ENCODE results near the gene GPR183.

GPR183 gene

GRCh38 chr13:99270518-99270917 lies 36.7 kb downstream of the GPR183 start:
- 95% methylated on average over 2 of the region's 2 CpGs for WGBS
- peaks cover 33% of the 10 kb centered on the region for H3K79me1 ChIP-seq (replicated peaks; ENCODE audit: low read length, poor library complexity, severe bottlenecking)
- no peak overlapping the region for H2AFZ ChIP-seq (ENCODE audit: low read depth, low read length)

GRCh38 chr13:99269627-99270241 lies 37.5 kb downstream of the GPR183 start:
- H3K9me3 ChIP-seq (ENCODE audit: control insufficient read depth, low read length) = peaks cover 5% of the 10 kb centered on the region
- no peak overlapping the region for H3K14ac ChIP-seq (ENCODE audit: low read length in 2 of 2)
- peaks cover 35% of the 10 kb centered on the region for H3K79me1 ChIP-seq (replicated peaks; ENCODE audit: low read length, poor library complexity, severe bottlenecking)

More at GRCh38 chr13:99270518-99270917, 36.7 kb downstream of the GPR183 start:
- H4K91ac ChIP-seq (ENCODE audit: low read length) = no peak overlapping the region
- H3K14ac ChIP-seq (ENCODE audit: low read length in 2 of 2) = no peak overlapping the region
- H3K9ac ChIP-seq (ENCODE audit: low read length) = peak overlapping the region; percentile 21
- H2BK120ac ChIP-seq (ENCODE audit: low read depth, low read length) = no peak overlapping the region
- H3K4ac ChIP-seq (ENCODE audit: low read depth in 1 of 2, low read length in 2 of 2) = no peak overlapping the region
- H2BK15ac ChIP-seq (ENCODE audit: low read depth, poor library complexity, severe bottlenecking) = no peak overlapping the region
- H2BK5ac ChIP-seq (ENCODE audit: low read depth, low read length, poor library complexity, severe bottlenecking) = no peak overlapping the region
- no peaks in the 10 kb centered on the region for H3K4me1 ChIP-seq (ENCODE audit: control insufficient read depth, insufficient read depth, low read depth, low read length)
- H3K9me3 ChIP-seq (ENCODE audit: control insufficient read depth, low read length) = peaks cover 5% of the 10 kb centered on the region
- no peak overlapping the region for H3K4me2 ChIP-seq (ENCODE audit: low read length, poor library complexity, severe bottlenecking)
- no peak overlapping the region for H3K27ac ChIP-seq (ENCODE audit: low read length, poor library complexity, severe bottlenecking)
- H3K23ac ChIP-seq (ENCODE audit: low read length in 2 of 2) = no peak overlapping the region
- no peak overlapping the region for H3K4me3 ChIP-seq (ENCODE audit: insufficient read depth in 1 of 2, low read depth in 1 of 2, low read length in 2 of 2)
- H4K8ac ChIP-seq (ENCODE audit: low read length) = no peak overlapping the region
- H2BK12ac ChIP-seq (ENCODE audit: low read length in 2 of 2) = no peak overlapping the region
- H3K36me3 ChIP-seq (ENCODE audit: control insufficient read depth in 1 of 2, insufficient read depth in 2 of 2, low read depth in 1 of 2, low read length in 2 of 2) = peaks cover 0 to 8% of the 10 kb centered on the region in 2 experiments
- H3K18ac ChIP-seq (ENCODE audit: low read depth in 1 of 2, low read length in 2 of 2) = no peak overlapping the region
- no peak overlapping the region for H2AK5ac ChIP-seq (ENCODE audit: low read length, severe bottlenecking)
- H3K27me3 ChIP-seq (ENCODE audit: control insufficient read depth in 1 of 2, insufficient read depth in 1 of 2, low read length in 2 of 2) = no peaks in the 10 kb centered on the region
- DNase-seq = no peak

GRCh38 chr13:99268822-99269221 lies 38.4 kb downstream of the GPR183 start:
- no peak overlapping the region for H2BK120ac ChIP-seq (ENCODE audit: low read depth, low read length)
- H2BK12ac ChIP-seq (ENCODE audit: low read length in 2 of 2) = no peak overlapping the region
- H4K8ac ChIP-seq (ENCODE audit: low read length) = no peak overlapping the region
- H3K4me3 ChIP-seq (ENCODE audit: insufficient read depth in 1 of 2, low read depth in 1 of 2, low read length in 2 of 2) = no peak overlapping the region
- no peaks in the 10 kb centered on the region for H3K4me1 ChIP-seq (ENCODE audit: control insufficient read depth, insufficient read depth, low read depth, low read length)
- peaks cover 0 to 8% of the 10 kb centered on the region in 2 experiments for H3K36me3 ChIP-seq (ENCODE audit: control insufficient read depth in 1 of 2, insufficient read depth in 2 of 2, low read depth in 1 of 2, low read length in 2 of 2)
- no peaks in the 10 kb centered on the region for H3K27me3 ChIP-seq (ENCODE audit: control insufficient read depth in 1 of 2, insufficient read depth in 1 of 2, low read length in 2 of 2)
- peaks cover 38% of the 10 kb centered on the region for H3K79me1 ChIP-seq (replicated peaks; ENCODE audit: low read length, poor library complexity, severe bottlenecking)
- no peak overlapping the region for H3K14ac ChIP-seq (ENCODE audit: low read length in 2 of 2)
- H4K91ac ChIP-seq (ENCODE audit: low read length) = no peak overlapping the region
- no peak overlapping the region for H2BK15ac ChIP-seq (ENCODE audit: low read depth, poor library complexity, severe bottlenecking)
- no peak overlapping the region for H3K18ac ChIP-seq (ENCODE audit: low read depth in 1 of 2, low read length in 2 of 2)
- H3K27ac ChIP-seq (ENCODE audit: low read length, poor library complexity, severe bottlenecking) = no peak overlapping the region
- H3K4ac ChIP-seq (ENCODE audit: low read depth in 1 of 2, low read length in 2 of 2) = no peak overlapping the region
- peak overlapping the region; percentile 19 for H3K9ac ChIP-seq (ENCODE audit: low read length)
- H3K9me3 ChIP-seq (ENCODE audit: control insufficient read depth, low read length) = peaks cover 5% of the 10 kb centered on the region
- H2AK5ac ChIP-seq (ENCODE audit: low read length, severe bottlenecking) = no peak overlapping the region
- H2BK5ac ChIP-seq (ENCODE audit: low read depth, low read length, poor library complexity, severe bottlenecking) = no peak overlapping the region
- no peak overlapping the region for H2AFZ ChIP-seq (ENCODE audit: low read depth, low read length)
- 94% methylated on average over 3 of the region's 3 CpGs for WGBS
- no peak overlapping the region for H3K23ac ChIP-seq (ENCODE audit: low read length in 2 of 2)
- H3K4me2 ChIP-seq (ENCODE audit: low read length, poor library complexity, severe bottlenecking) = no peak overlapping the region
- DNase-seq = no peak

More at GRCh38 chr13:99269627-99270241, 37.5 kb downstream of the GPR183 start:
- Histone ChIP-seq H2AFZ (ENCODE audit: low read depth, low read length) (no peak overlapping the region), H3K4me2 (ENCODE audit: low read length, poor library complexity, severe bottlenecking) (no peak overlapping the region), H2AK5ac (ENCODE audit: low read length, severe bottlenecking) (no peak overlapping the region), H3K23ac (ENCODE audit: low read length in 2 of 2) (no peak overlapping the region), H3K4me1 (ENCODE audit: control insufficient read depth, insufficient read depth, low read depth, low read length) (no peaks in the 10 kb centered on the region), H2BK120ac (ENCODE audit: low read depth, low read length) (no peak overlapping the region), H3K27ac (ENCODE audit: low read length, poor library complexity, severe bottlenecking) (no peak overlapping the region), H3K18ac (ENCODE audit: low read depth in 1 of 2, low read length in 2 of 2) (no peak overlapping the region), H3K27me3 (ENCODE audit: control insufficient read depth in 1 of 2, insufficient read depth in 1 of 2, low read length in 2 of 2) (no peaks in the 10 kb centered on the region), H4K8ac (ENCODE audit: low read length) (no peak overlapping the region), H3K36me3 (ENCODE audit: control insufficient read depth in 1 of 2, insufficient read depth in 2 of 2, low read depth in 1 of 2, low read length in 2 of 2) (peaks cover 0 to 8% of the 10 kb centered on the region in 2 experiments), H4K91ac (ENCODE audit: low read length) (no peak overlapping the region), H2BK12ac (ENCODE audit: low read length in 2 of 2) (no peak overlapping the region), H3K4ac (ENCODE audit: low read depth in 1 of 2, low read length in 2 of 2) (no peak overlapping the region), H3K9ac (ENCODE audit: low read length) (peak overlapping the region; percentile 21), H2BK5ac (ENCODE audit: low read depth, low read length, poor library complexity, severe bottlenecking) (no peak overlapping the region), H3K4me3 (ENCODE audit: insufficient read depth in 1 of 2, low read depth in 1 of 2, low read length in 2 of 2) (no peak overlapping the region), H2BK15ac (ENCODE audit: low read depth, poor library complexity, severe bottlenecking) (no peak overlapping the region)
- DNase-seq = peak; percentile 75
- 83% methylated on average over 1 of the region's 3 CpGs for WGBS

- peaks cover 0 to 8% of the 10 kb centered on the region in 2 experiments for H3K36me3 ChIP-seq (ENCODE audit: control insufficient read depth in 1 of 2, insufficient read depth in 2 of 2, low read depth in 1 of 2, low read length in 2 of 2)
- no peak overlapping the region for H3K23ac ChIP-seq (ENCODE audit: low read length in 2 of 2)
- peaks cover 33% of the 10 kb centered on the region for H3K79me1 ChIP-seq (replicated peaks; ENCODE audit: low read length, poor library complexity, severe bottlenecking)
- no peak for DNase-seq
- H3K4me2 ChIP-seq (ENCODE audit: low read length, poor library complexity, severe bottlenecking) = no peak overlapping the region
- H2AK5ac ChIP-seq (ENCODE audit: low read length, severe bottlenecking) = no peak overlapping the region
- H3K9me3 ChIP-seq (ENCODE audit: control insufficient read depth, low read length) = peaks cover 5% of the 10 kb centered on the region
- no peaks in the 10 kb centered on the region for H3K4me1 ChIP-seq (ENCODE audit: control insufficient read depth, insufficient read depth, low read depth, low read length)
- H3K4ac ChIP-seq (ENCODE audit: low read depth in 1 of 2, low read length in 2 of 2) = no peak overlapping the region
- 100% methylated on average over 3 of the region's 4 CpGs for WGBS
- H2BK5ac ChIP-seq (ENCODE audit: low read depth, low read length, poor library complexity, severe bottlenecking) = no peak overlapping the region
- H4K8ac ChIP-seq (ENCODE audit: low read length) = no peak overlapping the region
- H4K91ac ChIP-seq (ENCODE audit: low read length) = no peak overlapping the region
- no peak overlapping the region for H3K14ac ChIP-seq (ENCODE audit: low read length in 2 of 2)
- no peaks in the 10 kb centered on the region for H3K27me3 ChIP-seq (ENCODE audit: control insufficient read depth in 1 of 2, insufficient read depth in 1 of 2, low read length in 2 of 2)
- no peak overlapping the region for H3K9ac ChIP-seq (ENCODE audit: low read length)
- no peak overlapping the region for H3K18ac ChIP-seq (ENCODE audit: low read depth in 1 of 2, low read length in 2 of 2)
- H2BK120ac ChIP-seq (ENCODE audit: low read depth, low read length) = no peak overlapping the region
- H2BK12ac ChIP-seq (ENCODE audit: low read length in 2 of 2) = no peak overlapping the region
- H3K4me3 ChIP-seq (ENCODE audit: insufficient read depth in 1 of 2, low read depth in 1 of 2, low read length in 2 of 2) = no peak overlapping the region
- no peak overlapping the region for H2BK15ac ChIP-seq (ENCODE audit: low read depth, poor library complexity, severe bottlenecking)
- no peak overlapping the region for H3K27ac ChIP-seq (ENCODE audit: low read length, poor library complexity, severe bottlenecking)
- H2AFZ ChIP-seq (ENCODE audit: low read depth, low read length) = no peak overlapping the region
Measured at GRCh38 chr13:99267927-99268326, 39.3 kb downstream of the GPR183 start.
